Measurements from ENCODE around the gene TCP11L1.
"Not testable (repeated sequence)": the region's sequence is repeated elsewhere in the genome, so short reads cannot be mapped to it uniquely, and the experiment has no call there.

The TCP11L1 gene

GRCh38 chr11:33033493-33033892 is 5.9 kb upstream of the TCP11L1 start:
- Histone ChIP-seq H3K9me3 (ENCODE audit: control insufficient read depth, insufficient read depth, low read length) (no peaks in the 10 kb centered on the region), H3K4me3 (ENCODE audit: low read depth, low read length) (no peak overlapping the region), H3K9ac (ENCODE audit: low read depth, low read length) (no peak overlapping the region), H3K4me1 (ENCODE audit: control insufficient read depth, insufficient read depth, low read length) (no peaks in the 10 kb centered on the region), H3K27me3 (ENCODE audit: control insufficient read depth, insufficient read depth, low read length) (no peaks in the 10 kb centered on the region), H3K36me3 (ENCODE audit: control insufficient read depth, insufficient read depth, low read length) (no peaks in the 10 kb centered on the region)

DNA sequence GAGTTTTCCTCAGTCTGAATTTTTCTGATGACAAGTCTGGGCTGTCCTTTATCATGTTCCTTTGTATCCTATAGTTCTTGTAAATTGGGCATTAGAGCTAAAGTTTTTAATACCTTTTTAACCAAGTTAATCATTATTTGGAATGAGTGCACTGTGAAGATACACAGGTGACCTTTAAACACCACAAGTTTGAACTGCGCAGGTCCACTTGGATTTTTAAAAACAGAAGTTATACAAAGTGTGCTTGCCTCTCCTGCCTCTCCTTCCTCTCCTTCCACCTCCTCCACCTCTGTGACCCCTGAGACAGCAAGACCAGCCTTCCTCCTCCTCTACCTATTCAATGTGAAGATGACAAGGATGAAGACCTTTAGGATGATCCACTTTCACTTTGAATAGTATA is 4.4 kb upstream of the TCP11L1 start:
- Histone ChIP-seq H3K4me3 (ENCODE audit: low read depth, low read length) (no peak overlapping the region), H3K36me3 (ENCODE audit: control insufficient read depth, insufficient read depth, low read length) (no peaks in the 10 kb centered on the region), H3K4me1 (ENCODE audit: control insufficient read depth, insufficient read depth, low read length) (no peaks in the 10 kb centered on the region), H3K9ac (ENCODE audit: low read depth, low read length) (no peak overlapping the region), H3K9me3 (ENCODE audit: control insufficient read depth, insufficient read depth, low read length) (no peaks in the 10 kb centered on the region), H3K27me3 (ENCODE audit: control insufficient read depth, insufficient read depth, low read length) (no peaks in the 10 kb centered on the region)

DNA sequence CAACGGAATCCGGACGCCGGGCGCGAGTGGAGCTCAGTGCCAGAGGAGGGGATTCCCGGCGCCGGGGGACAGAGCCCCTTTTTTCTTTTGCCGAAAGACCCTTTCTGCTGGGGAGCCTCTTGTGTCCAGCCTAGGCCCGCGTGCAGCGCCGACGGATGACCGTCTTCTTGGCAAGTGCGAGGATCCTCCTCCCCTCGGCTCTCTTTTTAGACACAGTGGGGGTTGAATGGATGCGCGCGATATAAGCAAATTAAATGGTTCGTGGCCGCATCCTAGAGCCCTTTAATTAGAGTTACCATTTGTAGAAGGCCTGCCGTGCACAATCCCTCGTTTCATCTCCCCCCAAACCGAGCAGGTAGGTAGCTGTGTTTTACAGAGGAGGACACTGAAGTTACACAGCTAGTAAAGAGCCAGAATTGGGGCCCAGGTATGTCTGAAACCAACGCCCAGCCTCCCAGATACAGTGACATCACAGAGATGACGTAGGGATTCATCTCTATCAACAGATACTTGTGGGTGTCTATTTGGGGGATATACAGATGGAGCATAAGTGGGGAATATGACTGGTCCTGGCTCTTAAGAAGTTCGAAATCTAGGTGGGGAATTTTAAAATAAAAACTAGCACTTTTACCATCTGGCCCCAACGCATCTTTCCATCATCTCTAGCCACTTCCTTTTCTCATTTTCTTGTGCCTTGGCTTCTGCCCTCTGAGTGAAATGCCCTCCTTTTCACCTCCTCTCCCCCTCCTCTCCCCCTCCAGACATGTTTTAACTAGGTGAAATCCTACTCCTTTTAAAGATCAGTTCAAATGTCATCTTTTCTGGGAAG is 875 bp downstream of the TCP11L1 start:
- Histone ChIP-seq H3K36me3 (ENCODE audit: control insufficient read depth, insufficient read depth, low read length) (no peaks in the 10 kb centered on the region), H3K9me3 (ENCODE audit: control insufficient read depth, insufficient read depth, low read length) (no peaks in the 10 kb centered on the region), H3K27me3 (ENCODE audit: control insufficient read depth, insufficient read depth, low read length) (no peaks in the 10 kb centered on the region), H3K4me1 (ENCODE audit: control insufficient read depth, insufficient read depth, low read length) (peaks cover 8% of the 10 kb centered on the region), H3K9ac (ENCODE audit: low read depth, low read length) (peak overlapping the region; percentile 97), H3K4me3 (ENCODE audit: low read depth, low read length) (peak overlapping the region; percentile 88)

GRCh38 chr11:33040862-33041453 is 1.6 kb downstream of the TCP11L1 start:
- Histone ChIP-seq H3K27me3 (ENCODE audit: control insufficient read depth, insufficient read depth, low read length) (no peaks in the 10 kb centered on the region), H3K9me3 (ENCODE audit: control insufficient read depth, insufficient read depth, low read length) (no peaks in the 10 kb centered on the region), H3K9ac (ENCODE audit: low read depth, low read length) (no peak overlapping the region), H3K4me1 (ENCODE audit: control insufficient read depth, insufficient read depth, low read length) (peaks cover 8% of the 10 kb centered on the region), H3K36me3 (ENCODE audit: control insufficient read depth, insufficient read depth, low read length) (peaks cover 2% of the 10 kb centered on the region), H3K4me3 (ENCODE audit: low read depth, low read length) (peak overlapping the region; percentile 88)

DNA sequence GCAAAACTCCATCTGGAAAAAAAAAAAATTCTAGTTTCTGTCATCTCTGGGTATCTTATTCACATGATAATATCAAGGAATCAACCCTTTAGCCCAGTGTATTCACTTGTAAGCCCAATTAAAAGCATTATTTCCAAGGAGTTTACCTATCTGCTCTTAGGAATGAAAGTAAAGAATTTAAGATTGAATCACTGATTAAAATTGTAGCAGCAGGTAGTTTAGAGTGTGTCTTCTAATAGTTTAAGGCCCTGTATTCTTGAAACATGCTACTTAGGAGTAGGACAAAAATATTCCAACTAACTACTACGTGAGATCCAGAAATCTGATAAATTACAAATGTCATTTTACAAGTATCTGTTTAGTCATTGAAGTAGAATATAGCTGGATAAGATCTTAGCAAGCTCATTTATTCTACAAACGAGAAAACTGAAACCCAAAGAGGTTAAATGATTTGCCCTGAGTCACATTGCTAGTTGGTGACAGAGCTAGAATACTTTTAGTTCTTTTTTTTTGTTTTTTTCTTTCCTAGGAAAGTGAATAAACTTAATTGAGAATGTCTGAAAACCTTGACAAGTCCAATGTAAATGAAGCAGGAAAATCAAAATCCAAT is 4.0 kb downstream of the TCP11L1 start:
- peaks cover 8% of the 10 kb centered on the region for H3K4me1 ChIP-seq (ENCODE audit: control insufficient read depth, insufficient read depth, low read length)
- H3K9ac ChIP-seq (ENCODE audit: low read depth, low read length): no peak overlapping the region
- H3K36me3 ChIP-seq (ENCODE audit: control insufficient read depth, insufficient read depth, low read length): peaks cover 3% of the 10 kb centered on the region
- no peaks in the 10 kb centered on the region for H3K27me3 ChIP-seq (ENCODE audit: control insufficient read depth, insufficient read depth, low read length)
- H3K4me3 ChIP-seq (ENCODE audit: low read depth, low read length): no peak overlapping the region
- H3K9me3 ChIP-seq (ENCODE audit: control insufficient read depth, insufficient read depth, low read length): no peaks in the 10 kb centered on the region

- Histone ChIP-seq H3K27me3 (ENCODE audit: control insufficient read depth, insufficient read depth, low read length) (no peaks in the 10 kb centered on the region), H3K4me3 (ENCODE audit: low read depth, low read length) (no peak overlapping the region), H3K4me1 (ENCODE audit: control insufficient read depth, insufficient read depth, low read length) (peaks cover 8% of the 10 kb centered on the region), H3K9me3 (ENCODE audit: control insufficient read depth, insufficient read depth, low read length) (no peaks in the 10 kb centered on the region), H3K36me3 (ENCODE audit: control insufficient read depth, insufficient read depth, low read length) (peaks cover 3% of the 10 kb centered on the region), H3K9ac (ENCODE audit: low read depth, low read length) (no peak overlapping the region)
Measured at GRCh38 chr11:33044285-33044756, 4.9 kb downstream of the TCP11L1 start.

DNA sequence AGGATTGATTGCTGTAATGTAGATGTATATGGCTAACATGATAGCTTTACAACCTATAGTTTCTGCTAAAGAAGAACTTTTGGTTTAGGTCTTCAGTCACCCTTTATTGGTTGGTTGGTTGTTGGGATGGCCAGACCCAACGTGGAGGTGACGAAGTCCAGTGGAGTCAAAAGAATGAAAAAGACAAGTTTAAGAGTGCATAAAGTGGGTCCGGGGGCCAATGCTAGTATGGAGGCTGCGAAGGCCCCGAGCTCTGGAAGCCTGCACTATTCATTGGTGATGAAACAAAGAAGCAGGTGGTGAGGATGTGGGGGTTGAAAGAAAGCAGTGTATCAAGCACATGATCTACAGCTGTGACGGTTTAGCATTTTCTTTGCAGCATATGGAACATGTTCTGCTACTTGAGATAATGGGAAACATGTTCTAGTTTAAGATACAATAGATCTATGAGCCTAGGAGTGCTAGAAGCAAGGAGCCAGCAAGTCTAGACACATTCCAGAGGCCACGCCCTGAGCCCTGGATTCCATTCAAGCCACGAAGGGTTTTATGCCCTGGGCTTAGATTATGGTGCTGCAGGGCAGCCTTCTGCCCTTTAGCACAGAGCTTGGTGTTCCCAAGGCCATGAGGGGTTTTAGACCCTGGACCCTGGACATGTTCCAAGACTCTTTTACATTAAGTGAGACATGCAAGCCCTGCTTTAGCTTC is 6.3 kb downstream of the TCP11L1 start:
- Histone ChIP-seq H3K9ac (ENCODE audit: low read depth, low read length) (no peak overlapping the region), H3K9me3 (ENCODE audit: control insufficient read depth, insufficient read depth, low read length) (no peaks in the 10 kb centered on the region), H3K36me3 (ENCODE audit: control insufficient read depth, insufficient read depth, low read length) (peaks cover 3% of the 10 kb centered on the region), H3K4me3 (ENCODE audit: low read depth, low read length) (no peak overlapping the region), H3K4me1 (ENCODE audit: control insufficient read depth, insufficient read depth, low read length) (peaks cover 8% of the 10 kb centered on the region), H3K27me3 (ENCODE audit: control insufficient read depth, insufficient read depth, low read length) (no peaks in the 10 kb centered on the region)

DNA sequence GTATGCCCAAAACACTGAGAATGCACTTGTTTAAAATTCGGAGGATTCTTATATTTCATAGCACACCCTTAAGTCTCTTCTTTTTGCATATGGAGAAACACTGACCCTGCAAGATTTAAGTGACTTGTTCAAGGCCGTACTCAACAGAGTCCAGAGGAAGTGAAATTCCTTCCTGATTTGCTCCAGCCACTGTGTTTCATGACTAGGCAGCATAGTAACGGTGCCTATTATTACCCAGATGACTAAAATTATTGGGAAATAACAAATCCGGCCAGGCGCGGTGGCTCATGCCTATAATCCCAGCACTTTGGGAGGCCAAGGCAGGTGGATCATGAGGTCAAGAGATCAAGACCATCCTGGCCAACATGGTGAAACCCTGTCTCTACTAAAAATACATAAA is 9.3 kb downstream of the TCP11L1 start:
- not testable (repeated sequence) for H3K27me3 ChIP-seq (ENCODE audit: control insufficient read depth, insufficient read depth, low read length); H3K9me3 ChIP-seq (ENCODE audit: control insufficient read depth, insufficient read depth, low read length); H3K4me3 ChIP-seq (ENCODE audit: low read depth, low read length); H3K4me1 ChIP-seq (ENCODE audit: control insufficient read depth, insufficient read depth, low read length); H3K36me3 ChIP-seq (ENCODE audit: control insufficient read depth, insufficient read depth, low read length); H3K9ac ChIP-seq (ENCODE audit: low read depth, low read length)

DNA sequence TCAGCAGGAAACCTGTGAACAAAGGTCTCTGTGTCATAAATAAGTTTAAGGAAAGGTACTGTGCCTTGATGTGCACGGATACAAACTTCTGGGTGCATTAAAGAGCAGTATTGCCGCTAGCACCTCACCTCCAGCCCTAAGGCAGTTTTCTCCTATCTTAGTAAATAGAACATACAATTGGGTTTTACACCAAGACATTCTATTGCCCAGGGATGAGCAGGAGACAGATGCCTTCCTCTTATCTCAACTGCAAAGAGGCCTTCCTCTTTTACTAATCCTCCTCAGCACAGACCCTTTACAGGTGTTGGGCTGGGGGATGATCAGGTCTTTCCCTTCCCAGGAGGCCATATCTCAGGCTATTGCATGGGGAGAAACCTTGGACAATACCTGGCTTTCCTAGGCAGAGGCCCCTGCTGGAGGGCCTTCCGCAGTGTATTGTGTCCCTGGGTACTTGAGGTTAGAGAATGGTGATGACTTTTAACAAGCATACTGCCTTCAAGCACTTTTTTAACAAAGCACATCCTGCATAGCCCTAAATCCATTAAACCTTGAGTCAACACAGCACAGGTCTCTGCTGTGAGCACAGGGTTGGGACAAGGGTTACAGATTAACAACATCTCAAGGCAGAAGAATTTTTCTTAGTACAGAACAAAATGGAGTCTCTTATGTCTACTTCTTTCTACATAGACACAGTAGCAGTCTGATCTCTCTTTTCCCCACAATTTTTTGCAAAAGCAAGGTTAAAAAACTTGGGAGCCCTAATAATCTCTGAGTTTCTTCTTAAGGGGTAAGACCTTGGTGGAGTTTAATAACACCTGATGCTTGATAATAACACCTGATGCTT is 10.4 kb downstream of the TCP11L1 start:
- H3K4me1 ChIP-seq (ENCODE audit: control insufficient read depth, insufficient read depth, low read length); H3K27me3 ChIP-seq (ENCODE audit: control insufficient read depth, insufficient read depth, low read length); H3K36me3 ChIP-seq (ENCODE audit: control insufficient read depth, insufficient read depth, low read length); H3K9ac ChIP-seq (ENCODE audit: low read depth, low read length); H3K4me3 ChIP-seq (ENCODE audit: low read depth, low read length); H3K9me3 ChIP-seq (ENCODE audit: control insufficient read depth, insufficient read depth, low read length): not testable (repeated sequence)

DNA sequence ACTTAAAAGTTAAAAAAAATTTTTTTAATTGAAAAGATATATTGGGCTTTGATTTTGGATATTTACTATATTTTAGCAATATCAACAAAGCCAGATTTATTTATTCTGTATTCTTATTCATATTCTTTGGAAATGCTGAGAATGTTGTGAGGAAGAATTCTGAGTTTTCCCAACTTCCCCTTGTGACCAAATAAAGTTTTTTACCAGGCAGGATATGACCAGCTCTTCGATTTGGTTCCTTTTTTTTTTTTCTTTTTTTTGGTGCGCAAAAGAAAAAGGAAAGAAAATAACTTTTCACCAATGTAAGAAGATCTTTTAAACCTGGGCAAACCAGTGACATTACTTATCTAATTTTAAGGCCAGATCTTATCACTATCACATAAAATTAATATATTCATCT is 12.9 kb downstream of the TCP11L1 start:
- Histone ChIP-seq H3K4me3 (ENCODE audit: low read depth, low read length) (no peak overlapping the region), H3K9ac (ENCODE audit: low read depth, low read length) (no peak overlapping the region), H3K9me3 (ENCODE audit: control insufficient read depth, insufficient read depth, low read length) (no peaks in the 10 kb centered on the region), H3K4me1 (ENCODE audit: control insufficient read depth, insufficient read depth, low read length) (peaks cover 4% of the 10 kb centered on the region), H3K27me3 (ENCODE audit: control insufficient read depth, insufficient read depth, low read length) (no peaks in the 10 kb centered on the region), H3K36me3 (ENCODE audit: control insufficient read depth, insufficient read depth, low read length) (no peaks in the 10 kb centered on the region)

GRCh38 chr11:33055375-33055774 is 16.0 kb downstream of the TCP11L1 start:
- Histone ChIP-seq H3K27me3 (ENCODE audit: control insufficient read depth, insufficient read depth, low read length) (no peaks in the 10 kb centered on the region), H3K9ac (ENCODE audit: low read depth, low read length) (no peak overlapping the region), H3K36me3 (ENCODE audit: control insufficient read depth, insufficient read depth, low read length) (no peaks in the 10 kb centered on the region), H3K9me3 (ENCODE audit: control insufficient read depth, insufficient read depth, low read length) (no peaks in the 10 kb centered on the region), H3K4me3 (ENCODE audit: low read depth, low read length) (no peak overlapping the region), H3K4me1 (ENCODE audit: control insufficient read depth, insufficient read depth, low read length) (no peaks in the 10 kb centered on the region)

Measured in iPS-15b (cell line).